Endometrium (tissue), 2 donors: ENCODE measurements around the gene ROR1.

Experiments used
- FAIRE-seq: peaks from 2 replicates; lab custom pipeline; 2012; peaks lifted over from hg19 to GRCh38; lab: Jason Lieb, UNC
- donor health status: control.
- donor health status: control.

ROR1 gene

GRCh38 chr1:64031236-64031635, 257.4 kb downstream of the ROR1 start:
- no peak for FAIRE-seq

DNA sequence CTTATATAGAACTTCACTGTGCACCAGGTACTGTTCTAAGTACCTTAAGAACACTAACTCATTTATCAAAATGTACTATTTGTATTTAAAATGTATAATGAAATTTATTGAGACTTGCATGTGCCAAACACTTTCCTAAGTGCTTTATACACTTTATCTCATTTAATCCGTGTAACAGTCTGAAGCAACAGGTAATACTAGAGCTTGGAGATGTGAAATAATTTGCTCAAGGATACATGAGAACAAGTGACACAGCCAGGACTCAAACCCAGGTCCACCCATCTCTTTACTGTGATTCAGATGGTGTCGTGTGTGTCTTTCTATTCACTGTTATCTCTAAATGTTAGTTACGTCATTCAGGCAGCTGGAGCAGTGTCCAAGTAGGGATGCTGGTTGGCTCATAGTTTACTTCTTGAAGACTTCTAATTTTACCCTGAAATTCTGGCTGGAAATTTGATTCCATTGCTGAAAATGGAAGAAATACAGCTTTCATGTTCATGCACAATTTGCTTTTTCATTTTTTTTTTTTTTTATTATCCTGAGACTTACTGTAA, 259.9 kb downstream of the ROR1 start:
- no peak for FAIRE-seq

- no peak for FAIRE-seq
These were observed 262.7 kb downstream of the ROR1 start for GRCh38 chr1:64036549-64036948.

GRCh38 chr1:64038119-64038518, 264.3 kb downstream of the ROR1 start:
- FAIRE-seq: no peak

GRCh38 chr1:64038965-64039364, 265.1 kb downstream of the ROR1 start:
- no peak for FAIRE-seq

DNA sequence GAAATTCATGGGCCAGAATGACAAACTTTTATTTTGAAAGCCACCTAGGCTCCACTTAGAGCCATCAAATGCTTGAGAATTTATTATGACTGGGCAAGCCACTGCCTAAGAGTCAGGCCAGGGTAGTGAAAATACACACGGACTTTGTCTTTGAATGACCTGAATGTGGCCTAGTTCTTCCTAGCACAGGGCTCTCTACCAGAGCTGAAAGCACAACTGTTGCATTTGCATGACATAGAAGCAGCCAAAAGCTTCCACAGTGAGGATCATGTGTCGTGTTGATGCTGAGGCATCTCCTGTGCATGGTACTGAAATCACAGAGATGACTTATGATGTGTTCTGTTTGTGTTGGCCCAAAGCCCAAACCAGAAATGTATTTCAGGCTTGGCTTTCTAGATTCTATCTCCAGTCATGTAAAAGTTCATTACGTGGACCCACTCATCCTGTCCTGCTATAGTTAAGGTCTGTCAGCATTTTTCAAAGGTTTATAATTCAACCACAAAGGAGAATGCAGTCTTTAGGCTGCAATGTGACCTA, 265.6 kb downstream of the ROR1 start:
- FAIRE-seq: no peak

GRCh38 chr1:64041371-64042131, 267.7 kb downstream of the ROR1 start:
- FAIRE-seq: no peak

DNA sequence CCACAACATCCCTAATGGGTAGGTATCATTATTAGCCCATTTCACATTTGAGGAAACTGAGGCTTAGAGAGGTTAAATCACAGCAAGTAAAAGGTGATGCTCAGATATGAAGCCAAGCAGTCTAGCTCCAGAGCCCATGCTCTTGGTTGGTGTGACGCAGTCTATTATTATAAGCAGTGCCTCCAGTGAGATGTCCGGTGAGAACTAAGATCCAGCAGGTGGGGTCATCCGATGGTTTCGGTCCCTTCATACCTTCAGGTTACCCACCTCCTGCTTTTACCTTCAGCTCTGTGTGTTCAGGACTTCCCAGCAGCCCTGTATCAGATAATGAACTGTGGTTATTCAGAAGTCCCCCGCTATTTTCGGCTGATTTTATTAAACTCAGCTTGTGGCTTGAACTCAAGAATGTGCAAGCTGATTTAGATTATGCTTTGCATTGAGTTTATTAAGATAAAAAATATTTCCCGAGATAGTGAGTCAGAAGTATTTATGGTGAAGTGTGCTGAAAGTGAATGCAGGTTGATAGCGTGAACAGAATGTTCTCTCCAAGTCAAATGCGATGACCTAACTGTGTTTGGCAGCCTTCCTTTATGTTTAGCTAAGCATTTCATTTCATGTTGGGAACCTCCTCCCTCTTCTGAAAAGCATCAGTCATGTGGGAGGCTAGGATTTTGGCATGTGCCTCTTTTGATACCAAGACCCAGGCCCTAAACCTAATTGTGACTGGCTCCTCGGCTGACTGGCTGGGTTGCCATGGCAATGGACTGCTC, 268.7 kb downstream of the ROR1 start:
- FAIRE-seq: no peak

DNA sequence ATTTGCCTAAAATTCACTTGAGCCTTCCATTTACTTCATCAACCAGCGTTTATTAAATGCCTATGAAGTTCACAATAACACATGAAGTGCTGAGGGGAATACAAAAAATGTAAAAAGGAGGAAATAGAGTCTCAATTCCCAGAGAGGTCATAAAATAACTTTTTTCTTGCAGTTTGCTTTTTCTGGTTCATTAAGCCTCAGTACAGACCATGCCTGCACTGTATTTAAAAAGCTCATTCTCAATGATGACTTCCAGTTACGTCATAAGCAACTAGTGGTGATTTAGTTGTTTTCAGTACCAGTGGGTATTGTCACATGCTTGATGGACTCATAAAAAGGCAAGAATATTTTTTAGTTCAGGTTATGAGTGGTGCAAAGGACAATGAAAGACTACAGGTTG, 269.5 kb downstream of the ROR1 start:
- no peak for FAIRE-seq

DNA sequence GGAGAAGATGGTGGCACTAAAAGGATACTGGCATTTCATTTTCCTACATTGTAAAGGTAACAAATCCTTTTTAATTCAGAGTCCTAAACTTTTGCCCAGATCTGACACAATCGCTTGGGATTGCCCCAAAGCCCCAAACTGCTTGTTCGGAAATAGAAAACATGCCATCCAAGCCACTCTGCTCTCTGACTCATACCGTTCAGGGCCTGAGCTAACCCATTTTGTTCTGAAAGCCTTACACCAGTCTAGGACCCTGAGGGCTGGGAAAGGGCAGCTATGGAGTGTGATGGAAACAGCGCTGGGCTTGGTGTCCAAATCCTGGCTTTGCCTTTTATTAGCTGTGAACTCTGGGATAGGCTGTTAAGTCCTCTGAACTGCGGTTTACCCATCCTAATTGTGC, 270.2 kb downstream of the ROR1 start:
- no peak for FAIRE-seq

- no peak for FAIRE-seq
These were observed 272.4 kb downstream of the ROR1 start for GRCh38 chr1:64046243-64046642.

GRCh38 chr1:64046891-64047290, 273.1 kb downstream of the ROR1 start:
- FAIRE-seq: no peak

DNA sequence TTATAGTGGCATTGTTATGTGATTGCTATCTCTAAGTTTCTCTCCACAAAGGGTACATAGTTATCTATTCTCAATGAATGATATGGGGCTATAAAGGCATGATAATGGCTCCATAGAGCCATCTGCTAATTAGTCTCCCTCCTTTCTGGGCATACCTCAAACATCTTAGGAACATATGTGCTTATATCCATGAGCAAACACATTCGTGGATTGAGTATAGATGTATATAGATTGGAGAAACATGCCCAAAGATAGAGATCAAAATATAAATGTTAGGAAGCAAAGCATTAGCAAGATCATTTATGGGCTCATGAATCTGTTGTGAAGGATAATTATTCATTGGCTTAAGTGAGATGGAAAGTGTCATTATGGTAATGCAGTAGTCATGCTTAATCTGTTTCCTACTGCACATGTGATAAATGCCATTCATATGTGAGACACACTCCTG, 273.8 kb downstream of the ROR1 start:
- FAIRE-seq: no peak

DNA sequence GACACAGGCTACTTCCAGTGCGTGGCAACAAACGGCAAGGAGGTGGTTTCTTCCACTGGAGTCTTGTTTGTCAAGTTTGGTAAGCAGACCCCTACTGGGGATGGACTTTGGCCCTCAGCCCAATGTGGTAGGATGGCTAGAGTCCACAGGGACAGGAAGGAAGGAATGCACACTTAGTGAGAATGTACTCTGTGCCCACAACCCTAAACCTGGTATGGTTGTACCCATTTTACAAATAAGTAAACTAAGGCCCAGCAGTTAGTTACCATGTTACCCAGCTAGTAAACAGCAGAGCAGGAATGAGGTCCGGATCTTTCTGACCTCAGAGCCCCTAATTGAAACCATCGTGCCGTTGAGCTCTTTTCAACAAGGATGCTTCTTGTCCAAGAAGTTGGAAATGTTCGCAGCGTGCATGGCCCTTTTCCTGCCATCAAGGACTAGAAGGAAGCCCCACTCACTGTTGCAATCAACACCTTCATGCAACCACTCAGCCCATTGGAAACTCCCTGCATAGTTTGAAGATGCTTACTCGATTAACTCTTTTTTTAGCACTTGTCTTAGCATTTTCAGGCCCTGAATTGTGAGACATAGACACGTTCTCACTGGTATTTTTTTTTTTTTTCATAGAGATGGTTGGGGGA, 276.2 kb downstream of the ROR1 start:
- FAIRE-seq: no peak

- no peak for FAIRE-seq
These were observed 276.8 kb downstream of the ROR1 start for GRCh38 chr1:64050601-64051000.

DNA sequence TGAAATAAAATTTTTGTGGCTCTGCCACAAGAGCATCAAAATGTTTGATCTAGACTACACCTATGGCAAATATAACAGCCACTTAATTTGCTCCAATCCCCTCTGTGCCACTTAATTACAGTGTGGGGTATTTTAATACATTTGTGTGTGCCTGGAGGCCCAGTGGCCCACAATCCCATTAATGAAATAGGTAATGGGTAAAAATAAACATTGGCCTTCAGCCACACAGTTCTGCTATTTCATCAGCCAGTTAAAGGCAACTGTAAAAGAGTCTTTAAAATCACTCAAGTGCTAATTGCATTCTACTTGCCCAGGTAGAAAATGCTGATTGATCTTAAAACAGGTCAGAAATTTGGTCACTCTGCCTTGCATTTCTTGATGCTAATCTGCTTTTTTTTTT, 278.0 kb downstream of the ROR1 start:
- FAIRE-seq: no peak

DNA sequence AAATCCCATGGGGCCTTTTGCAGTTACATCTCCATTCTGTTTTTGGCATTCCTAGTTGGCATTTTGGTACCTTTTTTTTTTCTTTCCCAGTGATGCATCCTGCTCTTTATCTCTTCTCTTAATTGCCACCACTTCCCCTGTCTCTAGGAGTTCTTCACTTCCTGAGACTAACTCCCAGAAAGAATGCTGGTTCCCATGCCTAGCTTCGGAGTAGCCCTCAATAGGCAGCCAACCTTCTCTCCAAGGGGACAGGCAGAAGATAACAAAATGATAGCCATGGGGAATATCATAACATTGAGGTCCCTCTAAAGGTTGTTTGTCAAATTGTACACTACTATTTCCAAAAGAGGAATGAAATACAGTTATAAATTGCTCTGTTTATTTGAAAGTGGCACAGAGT, 279.0 kb downstream of the ROR1 start:
- no peak for FAIRE-seq

- no peak for FAIRE-seq
These were observed 281.5 kb downstream of the ROR1 start for GRCh38 chr1:64055310-64055709.

DNA sequence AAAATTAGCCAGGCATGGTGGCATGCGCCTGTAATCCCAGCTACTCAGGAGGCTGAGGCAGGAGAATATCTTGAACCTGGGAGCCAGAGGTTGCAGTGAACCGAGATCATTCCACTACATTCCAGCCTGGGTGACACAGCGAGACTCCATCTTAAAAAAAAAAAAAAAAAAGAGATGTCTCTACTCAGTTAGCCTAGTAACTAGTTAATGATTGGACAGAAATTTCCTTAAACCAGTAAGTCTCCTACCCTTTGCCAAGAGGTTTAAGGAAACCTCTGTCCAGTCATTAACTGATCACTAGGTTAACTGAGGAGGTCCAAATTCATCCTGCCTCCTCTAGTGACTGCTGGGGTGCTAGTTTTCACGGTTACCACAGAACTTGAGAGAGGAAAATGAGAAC, 285.7 kb downstream of the ROR1 start:
- FAIRE-seq: no peak

DNA sequence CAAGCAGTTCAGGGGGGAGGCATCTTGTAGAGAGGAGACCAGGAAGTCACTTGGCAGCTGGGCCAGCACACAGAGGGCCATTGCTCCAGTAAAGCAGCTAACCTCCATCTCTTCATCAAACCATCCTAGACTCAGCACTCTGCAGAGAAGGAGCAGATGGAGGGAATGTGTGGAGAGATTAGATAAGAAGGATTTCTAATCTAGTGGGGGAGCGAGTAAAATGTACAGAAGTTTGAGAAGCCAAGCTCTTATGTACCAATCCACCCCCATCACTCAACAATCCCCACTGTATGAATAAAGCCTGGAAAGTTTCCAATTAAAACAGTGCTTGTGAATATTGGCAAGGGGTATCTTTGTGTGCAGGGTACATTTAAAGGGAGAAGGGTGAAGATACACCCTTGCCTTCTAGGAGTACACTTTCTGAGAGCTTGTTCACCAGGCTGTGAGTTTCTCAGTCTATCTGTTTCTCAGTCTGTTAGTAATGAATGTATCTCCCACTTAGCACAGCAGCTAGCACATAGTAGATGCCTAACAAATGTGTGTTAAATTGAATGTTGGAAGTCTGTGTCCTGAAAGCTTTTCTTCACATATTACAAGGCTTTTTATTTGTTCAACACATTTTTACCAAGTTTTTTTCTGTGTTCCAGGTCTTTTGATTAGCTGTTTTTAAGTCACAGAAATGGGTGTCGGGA, 286.9 kb downstream of the ROR1 start:
- no peak for FAIRE-seq

DNA sequence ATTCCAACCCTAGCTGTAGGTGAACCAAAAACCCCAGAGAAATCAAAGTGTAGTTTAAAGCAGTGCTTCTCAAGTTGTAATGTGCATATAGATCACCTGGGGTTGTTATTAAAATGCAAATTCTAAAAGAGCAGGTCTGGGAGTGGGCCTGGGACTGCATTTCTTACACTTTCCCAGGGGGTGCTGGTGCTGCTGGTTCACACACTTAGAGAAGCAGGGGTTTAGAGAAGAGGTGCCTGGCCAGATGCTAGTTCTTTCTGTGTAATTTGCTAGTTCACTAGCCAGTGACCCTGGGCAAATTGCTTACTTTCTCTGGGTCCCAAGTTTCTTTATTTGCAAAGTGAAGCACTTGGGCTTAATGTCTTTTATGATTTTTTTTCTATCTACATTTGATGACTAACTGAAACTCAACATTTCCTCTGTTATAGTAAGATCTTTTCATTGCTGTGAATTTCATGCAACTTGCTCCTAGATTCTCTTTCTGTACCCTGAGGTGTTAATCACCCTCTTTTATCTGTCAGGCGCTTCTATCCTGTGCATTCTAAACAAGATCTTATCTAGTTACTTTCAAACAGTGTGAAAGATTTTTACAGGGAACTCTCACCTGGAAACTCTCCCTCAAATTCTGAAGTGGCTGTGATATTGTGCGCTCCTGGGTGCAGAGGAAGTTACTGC, 287.8 kb downstream of the ROR1 start:
- FAIRE-seq: no peak
